GM21576 (cell line): Measurements from ENCODE around the gene CD300H.

ENCODE experiments used
- ATAC-seq: cut with Tn5 transposase; IDR thresholded peaks from one replicate; pipeline ENCODE4 v1.9.1; 2021; ENCODE audit warnings: mild to moderate bottlenecking, moderate library complexity; ENCODE audit not compliant: unreplicated experiment

The CD300H gene

GRCh38 chr17:74567397-74567796 lies at the start of gene CD300H:
Gene CD300H (minus strand): TSS chr17:74567509.
- no peak for ATAC-seq

- no peak for ATAC-seq
Measured at GRCh38 chr17:74616696-74617095, 49.4 kb upstream of the CD300H start.

DNA sequence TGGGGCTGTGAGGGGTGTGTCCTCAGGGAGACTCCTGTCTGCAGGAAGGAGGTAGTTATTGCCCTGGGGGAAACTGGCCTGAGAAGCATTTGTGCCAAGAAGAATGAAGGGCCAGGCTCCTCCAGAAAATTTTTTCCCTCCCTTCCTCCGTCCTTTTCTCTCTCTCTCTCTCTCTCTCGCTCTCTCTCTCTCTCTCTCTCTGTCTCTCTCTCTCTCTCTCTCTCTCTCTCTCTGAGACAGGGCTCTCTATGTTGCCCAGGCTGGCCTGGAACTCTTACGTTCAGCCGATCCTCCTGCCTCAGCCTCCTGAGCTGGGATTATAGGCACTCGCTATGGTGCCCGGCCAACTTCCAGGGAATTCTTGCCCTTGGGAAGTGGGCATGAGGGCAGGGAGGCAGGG lies 44.7 kb upstream of the CD300H start:
- no peak for ATAC-seq

DNA sequence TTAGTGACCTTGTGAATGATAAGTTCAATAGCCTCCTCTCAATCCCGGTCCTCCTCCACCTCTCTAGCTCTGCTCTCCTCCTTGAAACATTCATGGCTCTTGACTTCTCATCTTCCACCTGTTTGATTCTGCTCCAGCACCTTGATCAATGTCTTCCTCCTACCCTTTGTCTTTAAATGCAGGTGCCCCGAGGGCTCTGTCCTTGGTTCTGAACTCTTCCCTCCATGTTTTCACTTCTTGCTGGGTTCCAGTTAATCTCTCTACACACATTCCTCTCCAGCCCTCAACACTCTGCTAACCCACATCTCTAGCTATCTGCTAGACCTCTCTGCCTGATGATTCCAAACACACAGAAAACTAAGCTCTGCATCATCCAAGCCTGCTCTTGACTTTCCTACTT lies 42.8 kb upstream of the CD300H start:
- ATAC-seq = no peak

DNA sequence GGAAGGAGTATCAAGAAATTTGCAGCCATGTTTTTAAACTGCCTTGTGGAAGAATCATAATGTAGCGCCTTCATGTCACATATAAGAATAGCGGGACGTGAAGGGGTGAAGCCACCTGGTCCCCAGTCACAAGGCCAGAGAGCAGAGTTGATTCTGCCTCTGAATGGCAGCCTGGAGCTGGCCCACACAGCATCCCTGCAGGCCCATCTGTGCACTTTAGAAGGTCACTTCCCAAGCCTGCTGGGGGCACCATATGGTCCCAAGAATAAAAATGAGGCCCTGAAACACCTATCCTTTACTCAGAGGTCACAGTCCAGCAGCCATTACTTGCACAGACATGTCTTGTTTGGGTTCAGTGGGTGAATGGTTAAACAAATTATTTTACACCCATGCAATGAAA lies 41.2 kb upstream of the CD300H start:
- ATAC-seq = no peak

GRCh38 chr17:74607221-74607620 lies 39.9 kb upstream of the CD300H start:
- ATAC-seq = no peak

DNA sequence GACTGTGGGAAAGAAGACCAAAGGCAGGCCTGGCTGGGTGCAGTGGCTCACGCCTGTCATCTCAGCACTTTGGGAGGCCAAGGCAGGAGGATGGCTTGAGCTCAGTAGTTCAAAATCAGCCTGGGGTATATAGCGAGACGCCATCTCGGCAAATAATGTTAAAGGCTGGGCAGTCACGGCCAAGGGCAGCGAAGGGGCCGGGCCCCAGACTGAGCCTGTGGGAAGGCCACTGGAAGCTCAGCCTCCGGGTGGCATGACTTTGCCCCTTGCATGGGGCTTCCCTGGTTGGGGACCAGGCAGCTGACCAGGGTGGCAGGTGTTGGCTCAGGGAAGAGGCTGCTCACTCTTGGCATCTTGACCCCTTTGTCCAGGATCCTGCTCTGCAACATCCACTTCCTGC lies 38.7 kb upstream of the CD300H start:
- no peak for ATAC-seq

DNA sequence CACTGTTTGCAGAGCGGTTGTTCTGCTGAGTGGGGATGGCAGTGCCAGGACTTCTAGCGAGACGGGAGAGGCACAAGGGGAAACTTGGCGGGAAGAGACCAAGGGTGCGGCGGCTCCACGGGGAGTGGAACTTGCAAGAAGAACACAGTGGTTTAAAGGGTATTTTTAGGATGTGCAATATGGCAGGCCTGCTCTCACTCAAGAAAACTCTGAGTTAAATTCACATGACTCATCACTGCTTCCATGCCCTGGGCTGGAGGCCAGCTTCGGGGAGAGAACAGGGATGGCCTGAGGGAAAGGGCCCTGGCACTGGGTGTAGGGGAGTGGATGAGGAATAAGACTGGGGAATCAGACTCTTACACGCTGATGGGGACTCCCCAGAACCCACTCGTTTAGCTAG lies 38.1 kb upstream of the CD300H start:
- ATAC-seq = no peak

DNA sequence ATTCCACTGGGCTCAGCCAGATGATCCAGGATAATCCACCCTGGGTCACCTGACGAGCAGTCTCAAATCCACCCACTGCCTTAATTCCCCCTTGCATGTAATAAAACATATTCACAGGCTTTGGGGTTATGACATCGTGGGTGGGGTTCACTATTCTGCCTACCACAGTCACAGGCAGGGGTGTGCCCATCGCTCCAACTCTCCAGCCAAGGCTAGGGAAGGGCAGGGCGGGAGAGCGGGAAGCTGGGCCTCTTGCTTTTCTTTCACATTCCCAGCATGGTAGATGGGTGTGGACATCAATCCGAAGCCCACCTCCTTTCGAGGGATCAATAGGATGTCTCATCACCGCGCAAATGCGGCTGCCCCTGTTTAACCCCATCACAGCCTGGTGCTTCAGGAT lies 37.5 kb upstream of the CD300H start:
- ATAC-seq = no peak

DNA sequence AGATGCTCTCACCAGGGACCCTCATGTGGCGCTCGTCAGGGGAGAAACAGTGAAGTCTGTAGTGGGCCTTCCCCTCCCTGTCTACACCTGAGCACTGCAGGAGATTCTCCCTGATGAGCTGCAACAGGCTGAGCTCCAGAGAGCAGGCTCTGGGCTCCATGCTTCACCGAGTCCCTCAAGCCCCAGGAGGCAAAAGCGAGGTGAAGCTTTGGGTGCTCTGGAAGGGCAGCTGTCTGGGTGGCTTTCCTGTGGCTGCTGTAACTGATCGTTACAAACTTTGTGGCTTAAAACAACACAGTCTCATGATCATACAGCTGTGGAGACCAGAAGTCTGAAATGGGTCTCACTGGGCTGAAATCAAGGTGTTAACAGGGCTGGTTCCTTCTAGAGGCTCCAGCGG lies 36.9 kb upstream of the CD300H start:
- no peak for ATAC-seq

DNA sequence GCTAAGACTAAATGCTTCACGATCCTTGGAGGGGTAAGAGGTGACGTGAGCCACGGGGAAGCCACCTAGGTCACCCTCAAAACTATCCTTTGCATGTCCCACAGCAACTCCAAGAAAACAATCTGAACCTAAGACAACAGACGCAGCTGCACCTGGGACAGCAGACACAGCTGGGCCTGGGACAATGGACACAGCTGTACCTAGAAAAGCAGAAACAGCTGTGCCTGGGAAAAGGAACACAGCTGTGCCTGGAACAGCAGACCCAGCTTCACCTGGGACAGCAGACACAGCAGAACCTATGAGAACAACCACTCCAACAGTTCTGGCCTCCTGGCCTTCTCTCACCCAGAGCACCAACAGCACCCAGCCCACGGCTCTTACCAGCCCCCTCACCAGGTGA lies 36.4 kb upstream of the CD300H start:
- ATAC-seq = no peak

DNA sequence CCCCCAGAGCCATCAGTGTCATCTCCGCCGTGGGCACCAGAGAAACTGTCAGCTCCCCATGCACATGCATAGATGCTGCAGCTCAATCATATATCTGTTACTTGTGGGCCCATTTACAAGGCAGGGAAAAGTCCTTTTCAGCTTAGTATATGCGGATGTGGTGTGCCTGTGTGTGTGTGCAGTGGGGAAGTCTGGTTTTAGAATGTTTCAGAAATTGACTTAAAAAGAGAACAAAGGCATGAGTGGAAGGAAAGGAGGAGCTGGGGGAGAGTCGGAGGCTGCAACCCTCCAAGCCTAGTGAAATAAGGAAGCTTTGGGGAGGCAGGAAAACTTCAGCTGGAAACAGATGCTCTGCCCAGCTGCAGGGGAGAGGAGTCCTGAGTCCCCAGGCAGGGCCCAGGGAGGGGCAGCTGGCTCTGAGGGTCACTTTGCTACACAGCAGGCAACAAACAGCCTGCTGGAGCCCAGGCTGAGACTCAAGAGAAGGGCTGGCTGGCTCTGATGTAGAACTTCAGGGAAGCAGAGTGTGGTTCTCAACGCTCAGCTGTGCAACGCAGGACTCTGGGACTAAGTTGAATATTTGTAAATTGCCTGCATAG lies 35.8 kb upstream of the CD300H start:
- no peak for ATAC-seq

GRCh38 chr17:74601944-74602572 lies 34.7 kb upstream of the CD300H start:
- no peak for ATAC-seq

GRCh38 chr17:74599448-74599939 lies 32.2 kb upstream of the CD300H start:
- ATAC-seq = no peak

DNA sequence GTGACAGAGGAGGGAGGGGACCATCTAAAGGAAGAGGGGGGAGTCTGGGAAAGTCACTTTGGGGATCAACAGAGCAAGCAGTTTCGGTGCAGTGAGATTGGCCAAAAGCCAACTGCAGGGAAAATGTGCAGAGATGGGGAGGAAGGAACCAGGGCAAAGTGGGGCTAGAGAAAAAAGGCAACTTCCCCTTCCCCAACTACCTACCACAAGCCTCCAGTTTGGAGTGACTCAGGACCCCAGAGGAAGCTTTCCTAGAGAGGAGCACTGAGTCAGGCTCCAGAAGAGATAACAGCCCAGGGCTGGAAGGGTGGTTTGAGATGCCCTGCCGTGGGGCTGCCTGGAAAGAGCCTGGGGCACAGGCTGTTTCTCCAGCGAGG lies 31.7 kb upstream of the CD300H start:
- no peak for ATAC-seq

GRCh38 chr17:74598346-74599022 lies 31.2 kb upstream of the CD300H start:
- no peak for ATAC-seq

DNA sequence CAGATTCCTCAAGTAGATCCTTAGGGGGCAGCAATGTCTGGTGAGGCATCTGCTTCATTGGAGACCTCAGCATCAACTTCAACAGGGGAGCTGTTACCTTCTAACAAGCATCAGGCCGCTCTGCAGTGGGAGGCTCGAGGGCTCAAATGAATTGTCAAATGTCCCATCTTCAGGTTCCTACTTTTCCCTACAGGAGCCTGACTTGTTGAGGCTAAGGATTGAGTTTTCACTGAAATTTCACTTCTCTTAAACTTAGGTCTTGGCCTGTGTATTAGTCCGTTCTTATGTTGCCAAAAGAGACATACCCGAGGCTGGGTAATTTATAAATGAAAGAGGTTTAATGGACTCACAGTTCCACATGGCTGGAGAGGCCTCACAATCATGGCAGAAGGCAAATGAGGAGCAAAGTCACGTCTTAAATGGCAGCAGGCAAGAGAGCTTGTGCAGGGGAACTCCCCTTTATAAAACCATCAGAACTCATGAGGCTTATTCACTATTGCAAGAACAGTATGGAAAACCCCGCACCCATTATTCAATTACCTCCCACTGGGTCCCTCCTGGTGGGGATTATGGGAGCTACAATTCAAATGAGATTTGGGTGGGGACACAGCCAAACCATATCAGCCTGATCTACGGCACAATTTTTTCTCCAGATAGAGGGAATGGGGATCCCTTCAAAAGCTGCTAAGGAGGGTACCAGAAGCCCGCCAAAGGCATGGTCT lies 29.9 kb upstream of the CD300H start:
- ATAC-seq = no peak

- ATAC-seq = no peak
Measured at GRCh38 chr17:74595037-74595750, 27.9 kb upstream of the CD300H start.

DNA sequence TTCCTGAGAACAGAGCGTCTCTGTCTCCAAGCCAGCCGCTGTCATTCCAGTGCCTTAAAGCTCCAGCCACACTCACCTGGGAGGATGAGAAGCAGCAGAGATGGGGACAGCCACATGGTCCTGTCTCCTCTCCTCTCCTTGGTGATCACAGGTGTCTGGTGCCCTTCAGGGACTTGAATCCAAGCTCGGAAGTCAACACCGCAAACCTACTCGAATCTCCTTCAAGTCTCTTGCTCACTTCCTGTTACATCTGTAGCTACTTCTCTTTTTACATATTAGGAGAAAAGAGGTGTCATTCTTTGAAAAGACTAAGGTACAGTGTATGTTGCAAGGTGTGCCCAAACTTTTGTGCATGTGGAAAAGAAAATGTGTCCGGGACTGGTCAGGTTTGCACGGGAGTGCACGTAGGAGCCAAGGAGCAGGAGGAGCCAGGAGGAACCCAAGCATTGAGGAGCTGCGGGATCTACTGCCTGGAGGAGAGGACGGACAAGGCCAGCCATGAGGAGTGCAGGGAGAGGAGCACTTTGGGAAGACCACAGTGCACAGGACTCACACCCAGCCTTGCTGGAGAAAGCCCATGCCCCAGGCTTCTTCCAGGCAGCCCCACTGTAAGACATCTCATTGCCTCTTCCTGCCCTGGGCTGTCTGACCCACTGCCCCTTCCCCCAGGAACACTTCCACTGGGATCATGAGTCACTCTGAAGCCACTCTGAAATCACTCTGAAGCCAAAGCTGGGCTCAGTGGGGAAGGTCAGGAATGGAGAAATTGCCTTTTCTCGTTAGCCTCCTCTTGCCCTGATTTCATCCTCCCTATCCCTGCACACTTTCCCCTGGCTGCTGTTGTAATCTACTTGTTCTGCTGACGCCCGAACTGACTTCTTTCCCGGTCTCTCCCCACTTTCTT lies 25.0 kb upstream of the CD300H start, which contains the start of gene CD300LD:
TSS of gene CD300LD (minus strand) at position 197 of the 904 bp plus-strand sequence. CDS start at position 116, 81 bp downstream.
- no peak for ATAC-seq

- ATAC-seq = no peak
Measured at GRCh38 chr17:74591503-74591902, 24.2 kb upstream of the CD300H start.
